PC-9 (cell line): Measurements from ENCODE around the gene LRRC4C. TPM values are rescaled to one million over a fixed set of nuclear protein-coding genes. Genes with fewer than 3 reads are reported as not detected.

Experiments
- BruUV-seq: library from RNA; stranded (reverse); fragments of 400-500 nt; replicated peaks from 2 replicates; lab custom pipeline; 2021; lab: Mats Ljungman, UMichigan
- CTCF ChIA-PET: fragments of 300-600 bp; sonication (Branson Sonifier 250); formaldehyde crosslinking; loops from one replicate; lab custom pipeline; 2022; ENCODE audit warnings: antibody characterized with exemption; lab: Charles Lee
- POLR2A ChIA-PET: fragments of 300-600 bp; sonication (Branson Sonifier 250); formaldehyde crosslinking; loops from one replicate; lab custom pipeline; 2022; ENCODE audit warnings: antibody characterized with exemption; ENCODE audit not compliant: unreplicated experiment; lab: Charles Lee
- DNase-seq, 2 experiments: peaks; one replicate each; pipeline versions ENCODE4 v3.0.0 to v3.0.0-alpha.2; 2015 to 2022; ENCODE audit warnings: mixed read lengths in 1 of 2
- H2AFZ ChIP-seq: fragments of 200-600 bp; sonication (generic); 2 replicates; pipeline ENCODE4 v1.8.1; 2017; ENCODE audit warnings: antibody characterized with exemption
- H3F3A ChIP-seq: fragments of 200-600 bp; sonication (generic); 2 replicates; pipeline ENCODE4 v1.8.1; 2017; ENCODE audit warnings: antibody characterized with exemption, mild to moderate bottlenecking, low read depth; ENCODE audit not compliant: insufficient read depth
- H3K27ac ChIP-seq: fragments of 200-600 bp; sonication (generic); 2 replicates; pipeline ENCODE4 v1.6.1; 2016; ENCODE audit warnings: mixed run types
- H3K27me3 ChIP-seq: fragments of 200-600 bp; sonication (generic); 2 replicates; pipeline ENCODE4 v1.6.1; 2016; ENCODE audit warnings: low read depth, mixed run types; ENCODE audit not compliant: insufficient read depth
- H3K36me3 ChIP-seq: fragments of 200-600 bp; sonication (generic); 2 replicates; pipeline ENCODE4 v1.6.1; 2016; ENCODE audit warnings: low read depth, mixed run types
- H3K4me1 ChIP-seq: fragments of 200-600 bp; sonication (generic); replicated peaks from 2 replicates; pipeline ENCODE4 v1.6.1; 2016; ENCODE audit warnings: mixed run types; ENCODE audit not compliant: insufficient read depth
- H3K4me2 ChIP-seq: fragments of 200-600 bp; sonication (generic); 2 replicates; pipeline ENCODE4 v1.6.1; 2017; ENCODE audit warnings: mixed run types
- H3K4me3 ChIP-seq: fragments of 200-600 bp; sonication (generic); 2 replicates; pipeline ENCODE4 v1.6.1; 2016; ENCODE audit warnings: mixed run types
- H3K79me2 ChIP-seq: fragments of 200-600 bp; sonication (generic); 2 replicates; pipeline ENCODE4 v1.6.1; 2017; ENCODE audit warnings: low read depth, mixed run types
- H3K9me2 ChIP-seq: fragments of 200-600 bp; sonication (generic); 2 replicates; pipeline ENCODE4 v1.8.1; 2017; ENCODE audit warnings: mild to moderate bottlenecking; ENCODE audit not compliant: insufficient read depth
- H3K9me3 ChIP-seq: fragments of 200-600 bp; sonication (generic); 2 replicates; pipeline ENCODE4 v1.8.1; 2016; ENCODE audit warnings: low read depth; ENCODE audit not compliant: insufficient read depth
- H4K20me1 ChIP-seq: fragments of 200-600 bp; sonication (generic); 2 replicates; pipeline ENCODE4 v1.8.1; 2017; ENCODE audit not compliant: insufficient read depth
- CTCF ChIP-seq: fragments of 200-600 bp; sonication (generic); conservative IDR thresholded peaks from 2 replicates; pipeline ENCODE4 v1.6.1; 2017; ENCODE audit warnings: mixed run types, antibody characterized with exemption, mild to moderate bottlenecking, moderate library complexity
- EZH2 ChIP-seq: fragments of 200-600 bp; sonication (generic); IDR thresholded peaks from 2 replicates; pipeline ENCODE4 v1.8.0; 2017; ENCODE audit warnings: antibody characterized with exemption, low read depth
- intact Hi-C: fragments of 100-400 bp; cut with micrococcal nuclease; formaldehyde crosslinking; loops from one replicate; pipeline ENCODE4 v1.10.0; 2022; ENCODE audit not compliant: unreplicated experiment
- total RNA-seq: library from RNA; stranded (reverse); gene quantifications from 2 replicates; pipeline ENCODE4 v1.2.3, GENCODE V29; 2021

Gene LRRC4C
- total RNA-seq, 1 experiment from 2014 or later, result not detected

- no peaks in the 10 kb centered on the region for H3K4me1 ChIP-seq
- no peak overlapping the region for H3K4me3 ChIP-seq
- no peak overlapping the region for H3K4me2 ChIP-seq
- TF ChIP-seq CTCF, result no peak
- TF ChIP-seq EZH2, result no peak
- H3K27ac ChIP-seq, result no peak overlapping the region
- H3F3A ChIP-seq, result no peaks in the 10 kb centered on the region
- no peak for DNase-seq
- no peaks in the 10 kb centered on the region for H3K27me3 ChIP-seq
- H3K9me2 ChIP-seq, result no peaks in the 10 kb centered on the region
- intact Hi-C loops, result no loop called here
- no peaks in the 10 kb centered on the region; the same call in 1 of the 2 replicates for H3K9me3 ChIP-seq
- no peaks in the 10 kb centered on the region for H3K36me3 ChIP-seq
- no peak overlapping the region for H2AFZ ChIP-seq
- no TSS peak for BruUV-seq
- CTCF ChIA-PET, result no interaction called here
- POLR2A ChIA-PET, result no interaction called here
- H3K79me2 ChIP-seq, result no peaks in the 10 kb centered on the region
- no peaks in the 10 kb centered on the region for H4K20me1 ChIP-seq
Observed at GRCh38 chr11:41133023-41133422, 326.4 kb downstream of the LRRC4C start.

GRCh38 chr11:41121600-41121999 lies 337.9 kb downstream of the LRRC4C start:
- no peaks in the 10 kb centered on the region for H3K36me3 ChIP-seq
- no peaks in the 10 kb centered on the region for H3K27me3 ChIP-seq
- no peaks in the 10 kb centered on the region for H4K20me1 ChIP-seq
- TF ChIP-seq CTCF, result no peak
- no peak for TF ChIP-seq EZH2
- ChIA-PET CTCF (no interaction called here), POLR2A (no interaction called here)
- intact Hi-C loops, result no loop called here
- no TSS peak for BruUV-seq
- no peak overlapping the region for H3K27ac ChIP-seq
- H3K79me2 ChIP-seq, result no peaks in the 10 kb centered on the region
- H2AFZ ChIP-seq, result no peak overlapping the region
- no peaks in the 10 kb centered on the region for H3K9me3 ChIP-seq
- H3K4me3 ChIP-seq, result no peak overlapping the region
- no peak overlapping the region for H3K4me2 ChIP-seq
- H3F3A ChIP-seq, result no peaks in the 10 kb centered on the region
- no peak for DNase-seq
- H3K4me1 ChIP-seq, result no peaks in the 10 kb centered on the region
- H3K9me2 ChIP-seq, result no peaks in the 10 kb centered on the region

- POLR2A ChIA-PET, result no interaction called here
- Histone ChIP-seq H3F3A (no peaks in the 10 kb centered on the region), H3K27ac (no peak overlapping the region), H3K36me3 (no peaks in the 10 kb centered on the region), H4K20me1 (no peaks in the 10 kb centered on the region), H3K9me3 (no peaks in the 10 kb centered on the region), H3K4me3 (no peak overlapping the region), H3K4me1 (no peaks in the 10 kb centered on the region), H3K27me3 (no peaks in the 10 kb centered on the region), H2AFZ (no peak overlapping the region), H3K4me2 (no peak overlapping the region), H3K9me2 (no peaks in the 10 kb centered on the region), H3K79me2 (no peaks in the 10 kb centered on the region)
- intact Hi-C loops, result no loop called here
- DNase-seq, result no peak
- TF ChIP-seq CTCF (no peak), EZH2 (no peak)
- CTCF ChIA-PET, result no interaction called here
- BruUV-seq, result no TSS peak
Observed at GRCh38 chr11:41119484-41119883, 340.0 kb downstream of the LRRC4C start.
